RPMI8226 (cell line): ENCODE measurements around the gene FAM3D.

Experiments
- DNase-seq: peaks from one replicate; pipeline ENCODE4 v3.0.0-alpha.2; 2015

Gene FAM3D

DNA sequence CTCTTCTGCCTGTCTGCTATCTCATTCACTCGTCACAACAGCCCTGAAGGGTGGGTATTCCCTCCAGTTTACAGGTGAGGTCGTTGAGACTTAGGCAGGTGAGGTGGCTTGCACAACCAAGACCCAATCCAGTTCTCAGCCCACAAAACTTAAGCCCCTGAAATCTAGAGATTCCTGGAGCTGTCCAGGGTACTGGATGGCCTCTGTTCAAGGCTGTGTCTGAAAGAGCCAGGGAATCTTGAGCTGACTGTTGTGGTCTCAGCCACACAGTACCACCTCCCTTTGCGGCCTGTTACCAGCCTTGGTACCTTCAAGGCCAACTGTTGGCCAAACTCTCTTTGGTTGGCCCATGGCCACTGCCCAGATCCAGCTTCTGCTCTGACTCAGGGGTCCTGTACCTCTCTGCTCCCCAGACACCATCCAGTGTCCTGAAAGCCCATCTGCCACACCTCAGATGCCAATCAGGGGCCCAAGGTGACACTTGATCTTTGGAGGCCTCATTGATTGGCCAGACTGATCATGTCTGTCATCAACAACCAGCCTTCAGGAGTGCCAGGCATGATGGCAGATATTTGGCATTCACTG lies 78.5 kb downstream of the FAM3D start:
- peak; percentile 21 for DNase-seq

DNA sequence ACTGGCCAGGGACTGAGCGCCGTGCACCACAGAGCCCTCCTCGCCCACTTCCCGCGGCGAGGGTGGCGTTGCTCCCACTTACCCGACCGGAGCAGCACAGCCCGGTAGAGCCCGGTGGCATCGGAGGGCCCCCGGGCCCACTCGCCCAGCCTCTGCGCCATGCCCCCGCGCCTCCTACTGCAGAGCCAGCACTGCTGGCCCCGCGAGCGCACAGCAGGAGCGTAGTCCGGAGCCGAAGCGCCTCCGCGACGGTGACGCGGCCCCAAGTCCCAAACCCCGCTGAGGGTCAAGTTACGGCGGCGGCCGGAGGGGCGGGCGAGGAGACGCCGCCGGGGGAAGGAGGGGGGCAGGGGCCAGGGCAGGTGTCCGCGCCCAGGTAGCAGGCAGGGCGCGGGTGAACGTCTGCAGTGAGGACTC lies 79.8 kb downstream of the FAM3D start:
- DNase-seq = no peak

DNA sequence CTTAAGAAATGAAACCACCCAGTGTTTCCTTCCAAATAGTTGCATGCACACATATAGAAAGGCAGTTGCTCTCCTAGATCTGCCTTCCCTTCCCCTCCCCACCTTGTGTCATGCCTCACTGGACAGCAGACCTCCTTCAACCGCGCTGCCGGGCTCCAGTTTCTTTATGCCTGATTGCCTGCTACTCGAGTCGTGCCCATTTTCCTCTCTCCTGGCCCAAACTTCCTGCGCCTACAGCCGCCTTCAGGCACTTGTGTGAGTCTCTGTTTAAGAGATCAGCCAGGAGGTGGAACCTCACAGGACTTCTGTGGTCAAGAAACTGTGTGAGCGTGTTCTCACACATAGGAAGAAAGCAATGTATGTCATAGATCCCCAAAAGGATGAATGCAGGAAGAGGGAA lies 80.6 kb downstream of the FAM3D start:
- DNase-seq = no peak

DNA sequence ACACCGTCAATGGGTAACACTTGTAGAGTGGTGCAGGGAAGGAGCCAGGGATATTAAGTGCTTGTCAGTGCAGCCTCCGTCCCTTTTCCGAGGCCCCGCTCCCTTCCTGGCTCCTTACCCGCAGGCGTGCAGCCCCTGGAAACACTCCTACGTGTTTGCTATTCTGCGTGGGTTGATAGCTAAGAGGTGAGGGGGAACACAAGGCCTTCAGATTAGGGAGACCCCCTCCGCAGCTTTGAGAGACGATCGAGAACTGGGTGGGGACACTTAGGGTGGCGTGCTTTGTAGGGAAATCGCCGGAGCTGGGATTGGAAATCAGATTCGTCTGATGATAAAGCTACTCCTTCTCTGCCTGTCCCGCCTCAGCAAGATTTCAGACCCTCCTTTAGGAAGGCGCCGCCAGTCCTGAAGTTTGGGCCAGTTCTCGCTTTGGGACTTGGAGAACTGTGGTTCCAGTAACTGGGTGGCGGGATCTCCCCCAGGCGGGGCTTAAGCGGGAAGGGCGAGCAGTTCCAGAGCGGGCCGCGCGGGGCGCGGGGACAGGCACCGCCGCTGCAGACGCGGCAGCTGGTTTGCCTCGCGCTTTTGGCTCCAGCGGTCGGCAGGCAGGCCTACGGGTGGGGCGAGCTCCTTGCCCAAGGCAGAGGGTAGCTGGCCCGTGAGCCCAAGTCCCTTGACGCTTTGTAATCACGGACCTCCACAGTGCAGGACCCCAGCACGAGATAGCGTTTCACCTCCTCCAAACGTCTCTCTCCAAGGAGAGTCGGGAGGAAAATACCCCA lies 81.4 kb downstream of the FAM3D start:
- peak; percentile 66 for DNase-seq

DNA sequence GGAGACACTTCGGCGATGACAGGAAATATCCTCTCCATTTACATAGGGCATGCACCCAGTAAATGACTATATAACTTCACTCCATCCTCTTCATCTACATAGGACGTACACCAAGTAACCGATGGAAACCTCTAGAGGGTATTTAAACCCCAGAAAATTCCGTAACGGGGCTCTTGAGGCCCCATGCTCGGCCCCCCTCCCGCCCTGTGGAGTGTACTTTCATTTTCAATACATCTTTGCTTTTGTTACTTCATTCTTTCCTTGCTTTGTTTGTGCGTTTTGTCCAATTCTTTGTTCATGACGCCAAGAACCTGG lies 81.9 kb downstream of the FAM3D start:
- DNase-seq = no peak
